ENCODE results near the gene MICAL2.
A peak's percentile ranks its signal among the peaks of the same experiment; 100 is the strongest.

The MICAL2 gene

DNA sequence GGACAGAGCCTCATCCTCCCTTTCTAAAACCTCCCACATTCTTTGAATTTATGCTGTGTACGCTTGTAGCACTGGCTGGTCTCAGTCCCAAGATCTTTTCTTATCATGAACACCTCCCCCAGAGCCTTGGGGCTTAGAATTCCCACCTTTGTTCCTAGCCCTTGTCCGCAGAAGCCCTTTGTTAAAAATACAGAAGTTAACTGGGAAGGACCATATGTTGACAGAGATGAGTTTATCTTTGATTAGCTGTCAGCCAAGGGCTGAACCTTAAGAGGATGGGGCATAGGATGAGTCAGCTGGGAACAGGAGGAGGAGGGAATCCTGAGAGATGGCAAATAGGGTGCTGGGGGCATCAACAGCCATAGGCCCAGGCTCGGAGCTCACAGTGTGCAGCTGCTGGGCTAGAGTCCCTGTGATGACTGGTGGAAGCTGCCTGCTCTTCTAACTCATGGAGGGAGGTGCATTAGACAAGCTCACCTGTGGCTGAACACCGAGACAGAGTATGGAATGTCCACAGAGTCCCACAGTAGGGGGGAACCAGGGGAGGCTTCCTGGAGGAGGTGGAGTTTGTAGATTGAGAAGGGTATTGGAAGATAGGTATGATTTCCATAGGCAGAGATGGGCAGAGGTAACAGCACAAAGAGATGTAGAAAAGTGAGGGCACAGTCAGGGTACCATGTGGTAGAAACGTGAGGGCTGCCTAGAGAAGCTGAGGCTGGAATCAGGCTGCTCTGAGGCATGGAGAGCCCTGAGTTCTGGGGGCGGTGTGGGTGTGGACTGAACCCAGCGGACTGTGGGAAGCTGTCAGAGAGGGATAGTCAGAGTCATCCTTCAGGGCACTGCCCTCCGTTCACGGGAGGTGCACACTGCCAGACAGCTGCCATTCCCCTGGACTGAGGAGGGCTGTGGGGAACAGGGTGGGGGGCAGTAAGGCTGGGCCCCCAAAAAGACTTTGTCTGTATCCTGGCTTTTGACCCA, 9.9 kb downstream of the MICAL2 start:
- DNase-seq (ENCODE audit: insufficient read length, low spot score) (no peak), FAIRE-seq (no peak)
- TF ChIP-seq PAX5 (IDR thresholded peaks at IDR 0.05; ENCODE audit: insufficient read depth, low read length, severe bottlenecking): no peak
- TF ChIP-seq SPI1 (IDR thresholded peaks at IDR 0.05; ENCODE audit: low read depth, low read length): no peak
- TF ChIP-seq TAF1 (IDR thresholded peaks at IDR 0.05; ENCODE audit: low read depth, low read length): no peak
- no peak for TF ChIP-seq POLR2A (IDR thresholded peaks at IDR 0.05; ENCODE audit: low read depth, low read length)
- no peak for TF ChIP-seq POU2F2 (IDR thresholded peaks at IDR 0.05; ENCODE audit: low read depth, low read length)
- TF ChIP-seq POLR2AphosphoS5 (IDR thresholded peaks at IDR 0.05; ENCODE audit: low read depth, low read length): no peak

DNA sequence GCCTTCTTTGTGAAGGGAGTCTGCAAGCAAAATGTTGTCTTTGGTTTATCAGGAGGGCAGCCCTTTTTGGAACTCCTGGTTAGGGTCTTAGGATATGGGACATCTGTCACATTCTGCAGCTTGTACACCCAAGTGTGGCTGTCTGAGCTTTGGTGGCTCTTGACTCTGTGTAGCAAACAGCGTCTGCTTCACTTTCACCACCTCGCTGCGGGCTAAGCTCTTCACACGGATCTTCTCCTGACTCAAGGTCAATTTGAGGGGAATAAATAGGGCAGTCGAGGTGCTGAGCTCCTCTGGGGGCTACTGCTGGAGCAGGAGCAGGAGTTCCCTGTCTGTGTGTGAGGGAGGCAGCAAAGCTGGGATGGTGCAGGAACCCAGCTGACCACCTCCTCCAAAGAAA, 10.6 kb downstream of the MICAL2 start:
- DNase-seq (ENCODE audit: insufficient read length, low spot score) (no peak), FAIRE-seq (no peak)
- TF ChIP-seq POLR2A (IDR thresholded peaks at IDR 0.05; ENCODE audit: low read depth, low read length) (no peak), SPI1 (IDR thresholded peaks at IDR 0.05; ENCODE audit: low read depth, low read length) (no peak), POLR2AphosphoS5 (IDR thresholded peaks at IDR 0.05; ENCODE audit: low read depth, low read length) (no peak), TAF1 (IDR thresholded peaks at IDR 0.05; ENCODE audit: low read depth, low read length) (no peak), POU2F2 (IDR thresholded peaks at IDR 0.05; ENCODE audit: low read depth, low read length) (no peak), PAX5 (IDR thresholded peaks at IDR 0.05; ENCODE audit: insufficient read depth, low read length, severe bottlenecking) (no peak)

DNA sequence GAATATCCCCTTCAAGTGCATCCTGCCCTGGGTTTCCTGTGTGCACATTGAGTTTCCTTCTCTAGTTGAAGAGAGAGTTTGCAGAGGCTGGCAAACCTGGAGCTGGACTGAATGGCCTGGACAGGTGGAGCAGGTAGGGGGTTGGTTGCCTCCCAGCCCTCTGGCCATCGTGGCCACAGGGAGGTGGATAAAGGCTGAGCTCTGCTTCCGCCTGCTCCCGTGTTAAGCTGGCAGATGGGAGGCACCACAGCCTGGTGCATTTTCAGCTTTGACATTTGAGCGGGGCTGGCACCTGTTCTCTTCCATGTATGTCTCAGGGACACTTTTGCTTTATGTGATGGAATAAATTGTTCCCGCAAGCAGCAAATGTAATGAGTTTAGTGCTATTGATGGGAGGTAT, 11.1 kb downstream of the MICAL2 start:
- no peak for FAIRE-seq
- TF ChIP-seq TAF1 (IDR thresholded peaks at IDR 0.05; ENCODE audit: low read depth, low read length) (no peak), POLR2AphosphoS5 (IDR thresholded peaks at IDR 0.05; ENCODE audit: low read depth, low read length) (no peak), POU2F2 (IDR thresholded peaks at IDR 0.05; ENCODE audit: low read depth, low read length) (no peak), POLR2A (IDR thresholded peaks at IDR 0.05; ENCODE audit: low read depth, low read length) (no peak), PAX5 (IDR thresholded peaks at IDR 0.05; ENCODE audit: insufficient read depth, low read length, severe bottlenecking) (no peak), SPI1 (IDR thresholded peaks at IDR 0.05; ENCODE audit: low read depth, low read length) (no peak)
- no peak for DNase-seq (ENCODE audit: insufficient read length, low spot score)

DNA sequence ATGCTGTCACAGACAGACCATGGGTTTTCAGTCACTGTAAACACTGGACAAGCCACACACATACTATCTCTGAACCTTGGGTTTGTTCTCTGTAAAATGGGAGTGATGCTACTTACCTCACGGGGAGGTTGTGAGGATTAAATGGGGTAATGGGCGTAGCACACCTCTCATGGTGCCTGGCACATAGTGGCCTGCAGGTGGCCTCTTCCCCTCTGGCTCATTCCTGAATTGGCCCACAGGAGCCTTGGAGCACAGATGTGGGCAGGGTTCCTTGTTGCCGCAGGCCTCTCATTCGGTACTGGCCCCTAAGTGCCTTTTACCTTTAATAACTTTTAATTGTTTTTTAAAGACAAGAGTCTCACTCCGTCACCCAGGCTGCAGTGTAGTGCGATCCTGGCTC, 11.7 kb downstream of the MICAL2 start:
- FAIRE-seq: no peak
- DNase-seq (ENCODE audit: insufficient read length, low spot score): no peak
- TF ChIP-seq PAX5 (IDR thresholded peaks at IDR 0.05; ENCODE audit: insufficient read depth, low read length, severe bottlenecking) (no peak), POU2F2 (IDR thresholded peaks at IDR 0.05; ENCODE audit: low read depth, low read length) (no peak), TAF1 (IDR thresholded peaks at IDR 0.05; ENCODE audit: low read depth, low read length) (no peak), POLR2A (IDR thresholded peaks at IDR 0.05; ENCODE audit: low read depth, low read length) (no peak), POLR2AphosphoS5 (IDR thresholded peaks at IDR 0.05; ENCODE audit: low read depth, low read length) (no peak), SPI1 (IDR thresholded peaks at IDR 0.05; ENCODE audit: low read depth, low read length) (no peak)

DNA sequence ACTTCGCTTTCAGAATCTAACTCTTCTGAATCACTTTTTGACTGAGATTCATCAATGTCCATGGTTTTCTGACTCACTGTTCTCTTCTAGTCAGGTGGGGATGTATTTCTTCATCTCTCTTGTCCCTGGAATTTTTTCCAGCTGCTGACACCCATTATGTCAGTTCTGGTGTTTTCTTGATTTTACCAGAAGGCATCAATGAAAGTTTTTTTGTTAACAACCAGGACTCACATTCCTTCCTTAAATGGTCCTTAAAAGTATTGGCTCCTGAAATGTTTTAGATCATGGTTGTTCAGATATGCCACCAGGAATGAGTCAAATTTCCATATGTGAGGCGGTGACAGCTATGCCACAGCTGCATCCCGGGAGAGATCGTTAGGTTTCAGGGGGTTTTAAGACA, 12.9 kb downstream of the MICAL2 start:
- no peak for DNase-seq (ENCODE audit: insufficient read length, low spot score)
- TF ChIP-seq POU2F2 (IDR thresholded peaks at IDR 0.05; ENCODE audit: low read depth, low read length) (no peak), TAF1 (IDR thresholded peaks at IDR 0.05; ENCODE audit: low read depth, low read length) (no peak)
- no peak for FAIRE-seq

DNA sequence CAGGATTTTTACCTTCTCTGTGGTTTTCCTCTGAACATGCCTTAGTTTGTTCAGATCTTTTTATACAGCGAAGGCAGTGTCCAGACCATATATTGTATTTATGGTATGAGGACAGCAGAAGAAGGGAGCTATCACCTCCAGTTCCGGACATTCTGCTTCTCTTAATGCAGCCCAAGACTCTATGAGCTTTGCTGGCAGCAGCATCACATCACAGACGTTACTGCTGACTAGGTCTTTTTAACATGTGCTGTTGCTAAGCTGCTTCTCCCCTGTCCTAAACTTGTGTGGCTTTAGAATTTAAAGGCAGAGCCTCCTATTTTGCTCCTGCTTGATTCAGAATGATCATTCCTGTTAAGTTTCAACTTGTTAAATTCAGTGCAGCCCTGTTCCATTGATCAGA, 13.4 kb downstream of the MICAL2 start:
- FAIRE-seq (no peak), DNase-seq (ENCODE audit: insufficient read length, low spot score) (no peak)
- TF ChIP-seq PAX5 (IDR thresholded peaks at IDR 0.05; ENCODE audit: insufficient read depth, low read length, severe bottlenecking) (no peak), POU2F2 (IDR thresholded peaks at IDR 0.05; ENCODE audit: low read depth, low read length) (no peak), SPI1 (IDR thresholded peaks at IDR 0.05; ENCODE audit: low read depth, low read length) (no peak), POLR2A (IDR thresholded peaks at IDR 0.05; ENCODE audit: low read depth, low read length) (no peak), TAF1 (IDR thresholded peaks at IDR 0.05; ENCODE audit: low read depth, low read length) (no peak)

DNA sequence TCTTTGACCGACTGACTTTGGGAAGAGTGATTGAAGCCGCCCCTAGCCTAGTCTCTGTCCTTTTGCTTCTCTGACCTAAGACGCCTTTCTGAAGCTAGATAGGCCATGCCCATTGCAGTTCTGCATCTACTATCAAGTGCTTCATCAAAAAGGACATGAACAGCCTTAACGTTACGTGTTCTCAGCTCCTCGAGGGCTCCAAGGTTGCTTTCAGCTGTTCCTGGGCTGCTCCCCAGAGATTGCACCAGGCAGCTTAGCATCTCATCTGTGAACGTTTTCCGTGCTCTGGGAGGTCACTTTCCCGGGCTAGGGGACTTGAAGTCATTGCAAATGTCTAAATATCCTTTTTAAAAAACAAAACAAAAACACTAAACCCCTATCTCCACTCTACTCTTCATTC, 13.9 kb downstream of the MICAL2 start:
- no peak for DNase-seq (ENCODE audit: insufficient read length, low spot score)
- no peak for TF ChIP-seq SPI1 (IDR thresholded peaks at IDR 0.05; ENCODE audit: low read depth, low read length)
- TF ChIP-seq POU2F2 (IDR thresholded peaks at IDR 0.05; ENCODE audit: low read depth, low read length): no peak
- no peak for TF ChIP-seq POLR2AphosphoS5 (IDR thresholded peaks at IDR 0.05; ENCODE audit: low read depth, low read length)
- no peak for TF ChIP-seq POLR2A (IDR thresholded peaks at IDR 0.05; ENCODE audit: low read depth, low read length)
- no peak for TF ChIP-seq PAX5 (IDR thresholded peaks at IDR 0.05; ENCODE audit: insufficient read depth, low read length, severe bottlenecking)
- TF ChIP-seq TAF1 (IDR thresholded peaks at IDR 0.05; ENCODE audit: low read depth, low read length): no peak
- FAIRE-seq: no peak

DNA sequence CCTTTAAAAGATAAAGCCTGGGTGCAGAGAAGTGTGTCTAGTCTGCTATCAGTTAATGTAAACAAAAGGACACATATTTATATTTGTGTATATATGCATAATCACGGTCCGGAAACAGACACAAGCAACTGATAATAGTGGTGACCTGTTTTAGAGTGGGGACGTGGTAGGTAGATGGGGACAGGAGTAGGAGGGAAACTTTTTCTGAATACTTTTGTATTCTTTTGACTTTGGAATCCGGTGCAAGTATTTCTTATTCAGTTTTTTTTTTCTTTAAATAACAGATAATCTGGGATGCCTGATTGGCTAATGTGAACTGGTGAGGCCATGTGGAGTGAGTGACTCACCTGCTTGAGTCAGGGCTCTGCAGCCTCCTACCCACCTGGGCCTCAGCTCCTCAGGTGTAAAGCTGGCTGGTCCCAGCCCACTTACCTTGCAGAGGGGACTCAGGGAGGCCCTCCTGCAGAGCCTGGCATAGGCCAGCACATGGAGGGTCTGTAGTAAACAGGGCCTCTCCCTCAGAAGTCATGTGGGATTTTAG, 15.3 kb downstream of the MICAL2 start:
- TF ChIP-seq POU2F2 (IDR thresholded peaks at IDR 0.05; ENCODE audit: low read depth, low read length): no peak
- FAIRE-seq (no peak), DNase-seq (ENCODE audit: insufficient read length, low spot score) (no peak)

DNA sequence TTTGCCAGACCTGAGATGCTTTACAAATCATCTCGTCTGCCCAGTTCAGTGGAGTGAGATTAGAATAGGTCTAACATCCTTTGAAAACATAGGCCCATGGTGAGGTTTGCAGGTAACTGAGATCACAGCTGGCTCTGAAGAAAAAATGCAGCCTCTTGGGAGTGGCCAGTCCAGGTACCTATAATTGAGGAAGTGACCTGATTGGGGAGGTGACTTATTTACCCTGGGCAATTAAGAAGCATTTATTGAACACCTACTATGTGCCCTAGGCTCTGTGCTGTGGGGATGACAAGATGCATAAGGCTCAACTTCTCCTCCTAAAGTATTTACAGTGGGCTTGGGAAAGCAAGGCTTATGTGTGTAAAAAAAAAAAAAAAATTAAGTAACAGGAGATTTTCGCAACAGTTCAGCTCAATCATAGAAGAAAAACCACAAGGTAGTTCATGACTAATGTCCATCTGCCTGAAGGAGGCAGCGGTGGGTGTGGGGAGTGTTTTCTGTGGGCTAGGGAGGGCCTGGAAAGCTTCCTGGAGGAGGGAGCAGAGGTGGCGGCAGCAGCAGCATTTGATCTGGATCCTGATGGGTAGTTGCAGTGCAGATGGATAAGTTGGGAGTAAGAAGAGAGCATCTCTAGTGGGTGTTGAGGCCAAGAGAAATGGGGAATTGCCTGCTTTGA, 16.1 kb downstream of the MICAL2 start:
- DNase-seq (ENCODE audit: insufficient read length, low spot score) (no peak), FAIRE-seq (no peak)
- TF ChIP-seq PAX5 (IDR thresholded peaks at IDR 0.05; ENCODE audit: insufficient read depth, low read length, severe bottlenecking) (no peak), POLR2A (IDR thresholded peaks at IDR 0.05; ENCODE audit: low read depth, low read length) (no peak), SPI1 (IDR thresholded peaks at IDR 0.05; ENCODE audit: low read depth, low read length) (peak; percentile 26; the same call in 1 of the 2 replicates), TAF1 (IDR thresholded peaks at IDR 0.05; ENCODE audit: low read depth, low read length) (no peak), POU2F2 (IDR thresholded peaks at IDR 0.05; ENCODE audit: low read depth, low read length) (no peak), POLR2AphosphoS5 (IDR thresholded peaks at IDR 0.05; ENCODE audit: low read depth, low read length) (no peak)
